ENCODE results near the gene SPG21. TPM values are rescaled to one million over a fixed set of nuclear protein-coding genes. Genes with fewer than 3 reads are reported as not detected.

Gene SPG21
- total RNA-seq, 1 donor from 2014 or later: 44.9 TPM

DNA sequence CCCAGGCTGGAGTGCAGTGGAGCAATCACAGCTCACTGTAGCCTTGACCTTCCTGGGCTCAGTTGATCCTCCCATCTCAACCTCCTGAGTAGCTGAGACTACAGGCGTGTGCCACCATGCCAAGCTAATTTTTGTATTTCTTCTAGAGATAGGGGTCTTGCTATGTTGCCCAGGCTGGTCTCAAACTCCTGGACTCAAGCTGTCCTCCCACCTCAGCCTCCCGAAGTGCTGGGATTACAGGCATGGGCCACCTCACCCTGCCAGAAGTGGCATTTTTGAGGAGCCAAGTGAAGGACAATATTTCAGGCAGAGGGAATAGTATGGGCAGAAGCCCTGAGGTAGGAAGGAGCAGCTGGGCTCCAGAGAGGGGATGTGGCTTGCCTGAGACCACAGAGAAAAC is 73.3 kb downstream of the SPG21 start:
- DNase-seq (no peak), ATAC-seq (ENCODE audit: poor library complexity) (no peak)

DNA sequence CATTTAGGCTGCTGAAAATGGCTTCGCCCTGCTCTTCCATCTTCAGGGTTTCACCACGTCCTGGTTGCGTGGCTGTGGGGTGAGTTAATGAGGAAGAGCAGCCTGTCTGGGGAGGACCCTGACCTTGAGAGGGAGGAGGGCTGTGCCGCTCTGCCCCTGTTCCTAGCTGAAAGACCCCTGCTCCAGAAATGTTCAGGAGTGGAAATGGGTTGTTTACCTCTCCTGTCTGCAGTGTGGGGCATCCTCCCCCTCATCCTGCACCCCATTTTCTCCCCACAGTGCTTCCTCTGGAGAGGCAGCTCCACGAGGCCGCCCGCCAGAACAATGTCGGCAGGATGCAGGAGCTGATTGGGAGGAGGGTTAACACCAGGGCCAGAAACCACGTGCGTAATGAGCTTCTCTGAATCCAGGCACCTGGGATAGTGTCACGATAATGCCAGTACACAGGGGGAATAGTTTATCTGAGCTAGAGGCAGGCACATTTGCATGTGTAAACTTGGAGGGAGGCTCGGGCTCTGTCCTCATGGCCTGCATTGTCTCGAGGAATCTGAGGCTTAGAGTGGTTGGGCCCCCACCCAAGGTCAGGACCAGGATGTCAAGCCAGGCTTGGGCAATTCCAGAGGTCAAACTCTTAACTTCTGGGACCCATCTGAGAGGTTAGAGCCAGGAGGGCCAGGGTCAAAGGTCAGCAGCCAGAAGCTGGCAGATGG is 74.0 kb downstream of the SPG21 start:
- no peak for ATAC-seq (ENCODE audit: poor library complexity)
- intact Hi-C loops (cut with DNase I): no loop called here

More for the DNA sequence above, 73.3 kb downstream of the SPG21 start:
- intact Hi-C loops (cut with DNase I): no loop called here

More for the DNA sequence above, 74.0 kb downstream of the SPG21 start:
- DNase-seq: no peak

Other genes starting within 250 kb of the SPG21 start
- gene RBPMS2, start 214.3 kb downstream of the SPG21 start, total RNA-seq: 215 TPM
- gene PIF1, start 164.3 kb downstream of the SPG21 start, total RNA-seq: 0.35 TPM
- 9.1 TPM for gene PLEKHO2, start 148.0 kb downstream of the SPG21 start, total RNA-seq
- gene ANKDD1A, start 78.0 kb downstream of the SPG21 start, total RNA-seq: 1.4 TPM
- 17.3 TPM for gene MTFMT, start 39.7 kb upstream of the SPG21 start, total RNA-seq
- not detected for gene SLC51B, start 55.5 kb upstream of the SPG21 start, total RNA-seq
- gene RASL12, start 78.1 kb upstream of the SPG21 start, total RNA-seq: 19.7 TPM
- gene KBTBD13, start 86.8 kb upstream of the SPG21 start, total RNA-seq: 9.4 TPM
- 1.6 TPM for gene UBAP1L, start 125.3 kb upstream of the SPG21 start, total RNA-seq
- 12.2 TPM for gene PDCD7, start 143.9 kb upstream of the SPG21 start, total RNA-seq
- 51.5 TPM for gene CLPX, start 195.4 kb upstream of the SPG21 start, total RNA-seq
- 3.5 TPM for gene CILP, start 221.6 kb upstream of the SPG21 start, total RNA-seq

All from Right ventricle myocardium superior (tissue), 1 donor.